DMS 273 treated with DMSO at 0.1 percent for 48 hours (cell line): ENCODE results near the gene SEC22A.

Experiments
- DNase-seq: peaks from one replicate; lab custom pipeline; 2025; lab: John Stamatoyannopoulos, UW

SEC22A gene

GRCh38 chr3:123307064-123307463 lies 105.3 kb downstream of the SEC22A start:
- DNase-seq: no peak

GRCh38 chr3:123310186-123310585 lies 108.4 kb downstream of the SEC22A start:
- no peak for DNase-seq

- DNase-seq: no peak
Measured at GRCh38 chr3:123310741-123311140, 109.0 kb downstream of the SEC22A start.

DNA sequence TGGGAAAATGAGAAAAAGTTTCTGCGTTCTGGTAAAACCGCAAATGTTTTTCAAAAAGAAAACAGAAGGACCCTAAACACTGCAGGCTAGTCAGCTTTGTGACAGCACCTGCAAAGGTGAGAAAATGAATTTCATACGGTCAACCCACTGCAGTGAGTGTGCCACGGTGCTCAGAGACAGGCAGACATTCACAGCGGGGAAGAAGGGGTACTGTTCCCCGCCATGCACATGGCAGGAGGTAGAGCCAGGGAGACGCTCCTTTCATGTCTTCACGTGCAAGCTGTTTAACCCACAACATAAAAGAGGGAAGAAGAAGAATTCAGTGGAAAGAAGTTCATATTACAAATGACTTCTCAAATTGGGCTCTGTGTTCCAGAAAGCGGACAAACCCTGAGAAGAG lies 109.5 kb downstream of the SEC22A start:
- DNase-seq: no peak

GRCh38 chr3:123312331-123313265 lies 110.9 kb downstream of the SEC22A start:
- no peak for DNase-seq

DNA sequence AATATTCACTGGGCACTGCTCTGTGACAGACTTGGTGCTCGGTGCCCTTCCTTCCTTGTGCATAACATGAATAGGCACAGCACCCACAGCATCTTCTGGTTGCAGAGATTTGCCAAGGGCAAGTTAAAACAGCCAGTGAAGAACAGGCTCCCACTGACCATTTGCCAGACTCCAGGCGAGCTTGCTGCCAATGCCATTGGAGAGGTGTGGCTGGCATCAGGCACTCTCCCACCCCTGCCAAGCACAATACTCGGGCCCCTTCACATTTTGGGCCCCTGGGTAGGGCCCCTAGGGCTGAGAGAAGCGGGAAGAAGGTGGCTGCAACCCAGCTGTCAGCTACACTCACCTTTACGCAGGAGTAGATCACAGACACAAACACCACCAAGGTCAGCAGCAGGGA lies 112.1 kb downstream of the SEC22A start:
- DNase-seq: no peak

GRCh38 chr3:123314359-123315270 lies 112.9 kb downstream of the SEC22A start:
- DNase-seq: no peak

- no peak for DNase-seq
Measured at GRCh38 chr3:123315271-123315595, 113.5 kb downstream of the SEC22A start.

DNA sequence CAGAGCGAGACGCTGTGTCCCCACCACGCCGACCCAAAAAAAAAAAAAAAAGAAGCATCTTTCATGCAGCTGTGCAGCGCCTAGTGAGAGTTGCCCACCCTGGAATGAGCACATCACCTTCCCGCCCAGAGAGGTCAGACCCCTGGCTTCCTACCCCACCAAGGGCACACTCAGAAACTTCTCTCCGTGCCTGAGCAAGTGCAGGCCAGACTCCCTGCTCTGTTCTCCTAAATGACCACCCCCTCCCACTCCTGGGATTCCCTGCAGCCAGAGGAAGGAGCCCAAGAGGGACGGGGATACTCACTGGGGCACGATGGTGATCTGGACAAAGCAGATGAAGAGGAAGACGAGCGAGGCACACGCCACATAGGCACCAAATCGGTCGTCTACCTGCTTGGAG lies 116.0 kb downstream of the SEC22A start:
- no peak for DNase-seq

GRCh38 chr3:123318374-123318773 lies 116.6 kb downstream of the SEC22A start:
- no peak for DNase-seq

DNA sequence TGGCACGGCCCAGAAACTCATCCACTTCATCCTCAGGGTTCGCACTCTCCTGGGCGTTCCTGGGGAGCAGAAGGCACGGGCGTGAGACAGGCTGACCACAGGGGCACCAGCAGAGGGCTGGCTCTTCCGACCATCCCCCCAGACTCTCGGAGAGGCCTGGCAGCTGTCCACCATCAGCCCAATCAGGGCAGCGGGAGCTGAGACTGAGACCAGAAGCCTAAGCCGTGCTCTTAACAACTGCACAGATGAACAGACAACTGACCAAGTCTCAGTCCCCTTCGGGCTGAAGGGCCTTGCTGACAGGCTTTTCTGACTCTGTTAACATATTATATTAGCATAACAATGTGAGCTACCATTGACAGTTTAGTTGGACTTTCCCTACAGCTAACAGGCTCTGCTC lies 118.0 kb downstream of the SEC22A start:
- DNase-seq: no peak

GRCh38 chr3:123320221-123320620 lies 118.5 kb downstream of the SEC22A start:
- DNase-seq: no peak

DNA sequence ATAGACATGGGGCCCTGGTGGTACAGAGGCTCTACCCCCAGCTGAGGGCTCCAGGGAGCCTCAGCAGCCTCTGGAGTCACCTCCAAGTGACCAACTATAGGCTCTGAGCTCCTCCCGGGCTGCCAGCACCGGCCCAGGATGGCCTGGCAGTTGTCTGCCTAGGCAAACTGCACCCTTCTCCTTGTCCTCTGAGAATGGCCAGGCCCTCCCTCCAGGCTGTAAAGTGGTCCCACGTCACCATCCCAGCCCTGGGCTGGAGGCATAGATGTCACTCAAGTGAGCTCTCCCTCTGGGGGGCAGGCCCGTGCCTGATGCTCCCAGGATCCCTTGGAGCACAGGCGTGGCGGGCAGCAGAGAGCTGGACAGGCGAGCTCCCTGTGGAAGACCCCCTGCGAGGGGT lies 120.1 kb downstream of the SEC22A start:
- no peak for DNase-seq

- DNase-seq: no peak
Measured at GRCh38 chr3:123322866-123323265, 121.1 kb downstream of the SEC22A start.
